Brain microvascular endothelial cell (primary cell): ENCODE measurements around the gene GLT1D1.
"Not testable (repeated sequence)": the region's sequence is repeated elsewhere in the genome, so short reads cannot be mapped to it uniquely, and the experiment has no call there.

ENCODE experiments used
- DNase-seq: peaks from one replicate; pipeline ENCODE4 v3.0.0-alpha.2; 2020
- H3K27ac ChIP-seq: fragments of 250-450 bp; sonication (Bioruptor Pico); 2 replicates; pipeline ENCODE4 v1.5.1; 2020; ENCODE audit warnings: mild to moderate bottlenecking, moderate library complexity
- H3K27me3 ChIP-seq: fragments of 250-450 bp; sonication (Bioruptor Pico); replicated peaks from 2 replicates; pipeline ENCODE4 v1.5.1; 2020; ENCODE audit warnings: mild to moderate bottlenecking
- H3K36me3 ChIP-seq: fragments of 250-450 bp; sonication (Bioruptor Pico); replicated peaks from 2 replicates; pipeline ENCODE4 v1.5.1; 2020; ENCODE audit warnings: mild to moderate bottlenecking
- H3K4me3 ChIP-seq: 2 replicates; pipeline ENCODE4 v1.5.1; 2011; ENCODE audit warnings: low read depth, mild to moderate bottlenecking, control low read depth, low read length, moderate library complexity
- in situ Hi-C: cut with HindIII; loops from 2 replicates; pipeline ENCODE4 v1.10.0; 2017; ENCODE audit warnings: low sequenced_read_pairs, low pct_ligation_motif_present
- TF ChIP-seq, protein P1 (sequence below): IDR thresholded peaks from 2 replicates; pipeline ENCODE4 v1.5.1; 2011; ENCODE audit warnings: low read depth, mild to moderate bottlenecking, moderate library complexity, low read length, control low read depth, inconsistent platforms; ENCODE audit errors: missing control alignments

The GLT1D1 gene

DNA sequence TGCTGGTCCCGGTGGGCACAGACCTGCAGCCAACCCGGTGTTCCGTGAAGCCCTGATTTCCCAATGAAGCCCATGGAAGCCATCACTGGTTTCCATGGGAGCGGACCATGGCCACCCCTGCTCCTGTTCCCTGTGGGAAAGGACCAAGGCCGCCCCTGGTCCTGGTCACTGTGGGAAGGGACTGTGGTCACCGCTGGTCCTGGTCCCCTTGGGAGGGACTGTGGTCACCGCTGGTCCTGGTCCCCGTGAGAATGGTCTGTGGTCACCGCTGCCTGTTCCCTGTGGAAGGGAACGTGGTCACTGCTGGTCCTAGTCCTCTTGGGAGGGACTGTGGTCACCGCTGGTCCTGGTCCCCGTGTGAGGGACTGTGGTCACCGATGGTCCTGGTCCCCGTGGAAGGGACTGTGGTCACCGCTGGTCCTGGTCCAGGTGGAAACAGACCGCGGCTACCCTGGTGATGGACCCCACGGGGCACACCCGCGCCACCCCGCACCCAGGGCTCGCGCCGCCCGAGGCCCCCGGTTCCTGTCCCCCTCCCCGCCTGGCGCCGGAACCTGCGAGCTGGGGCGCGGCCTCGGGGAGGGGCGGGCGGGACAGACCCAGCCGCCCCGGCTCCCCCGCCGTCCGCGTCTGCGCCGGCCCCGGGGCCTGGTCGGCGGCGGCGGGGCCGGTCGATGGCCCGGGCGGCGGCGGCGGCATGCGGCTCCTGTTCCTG, at the start of gene GLT1D1:
Gene GLT1D1 (plus strand): TSS at position 594 of the 715 bp plus-strand sequence. CDS start 104 bp downstream, at position 698.
- DNase-seq, result no peak
- no peak within 1 kb of the TSS for H3K4me3 ChIP-seq
- no peaks in the 10 kb centered on the region for H3K36me3 ChIP-seq
- peaks cover 16% of the 10 kb centered on the region for H3K27me3 ChIP-seq
- TF ChIP-seq, protein P1, sequence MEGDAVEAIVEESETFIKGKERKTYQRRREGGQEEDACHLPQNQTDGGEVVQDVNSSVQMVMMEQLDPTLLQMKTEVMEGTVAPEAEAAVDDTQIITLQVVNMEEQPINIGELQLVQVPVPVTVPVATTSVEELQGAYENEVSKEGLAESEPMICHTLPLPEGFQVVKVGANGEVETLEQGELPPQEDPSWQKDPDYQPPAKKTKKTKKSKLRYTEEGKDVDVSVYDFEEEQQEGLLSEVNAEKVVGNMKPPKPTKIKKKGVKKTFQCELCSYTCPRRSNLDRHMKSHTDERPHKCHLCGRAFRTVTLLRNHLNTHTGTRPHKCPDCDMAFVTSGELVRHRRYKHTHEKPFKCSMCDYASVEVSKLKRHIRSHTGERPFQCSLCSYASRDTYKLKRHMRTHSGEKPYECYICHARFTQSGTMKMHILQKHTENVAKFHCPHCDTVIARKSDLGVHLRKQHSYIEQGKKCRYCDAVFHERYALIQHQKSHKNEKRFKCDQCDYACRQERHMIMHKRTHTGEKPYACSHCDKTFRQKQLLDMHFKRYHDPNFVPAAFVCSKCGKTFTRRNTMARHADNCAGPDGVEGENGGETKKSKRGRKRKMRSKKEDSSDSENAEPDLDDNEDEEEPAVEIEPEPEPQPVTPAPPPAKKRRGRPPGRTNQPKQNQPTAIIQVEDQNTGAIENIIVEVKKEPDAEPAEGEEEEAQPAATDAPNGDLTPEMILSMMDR, result no peak
- in situ Hi-C loops, result no loop called here
- H3K27ac ChIP-seq, result no peak within 1 kb of the TSS

DNA sequence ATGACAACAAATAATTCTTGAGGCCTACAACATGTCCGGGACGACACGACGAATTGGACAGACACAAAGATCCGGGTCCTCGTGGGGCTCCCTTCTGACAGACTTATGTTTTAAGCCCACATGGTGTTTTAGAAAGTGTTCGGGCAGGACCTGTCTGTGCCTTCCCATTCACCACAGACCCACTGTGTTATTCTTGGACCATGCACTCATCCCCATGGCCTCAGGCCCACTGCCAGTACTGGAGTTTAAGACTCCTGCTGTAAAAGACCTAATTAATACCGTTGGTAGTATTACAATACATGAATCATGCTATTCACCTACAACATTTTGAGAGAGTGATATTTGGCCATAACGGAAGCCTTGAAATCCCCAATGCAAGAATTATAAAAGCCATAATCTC, 49.5 kb upstream of the GLT1D1 start:
- Histone ChIP-seq H3K27me3 (no peaks in the 10 kb centered on the region), H3K4me3 (no peak overlapping the region), H3K27ac (no peak overlapping the region), H3K36me3 (peaks cover 29% of the 10 kb centered on the region)
- no peak for DNase-seq
- TF ChIP-seq, protein P1, result no peak
- in situ Hi-C loops, result no loop called here

DNA sequence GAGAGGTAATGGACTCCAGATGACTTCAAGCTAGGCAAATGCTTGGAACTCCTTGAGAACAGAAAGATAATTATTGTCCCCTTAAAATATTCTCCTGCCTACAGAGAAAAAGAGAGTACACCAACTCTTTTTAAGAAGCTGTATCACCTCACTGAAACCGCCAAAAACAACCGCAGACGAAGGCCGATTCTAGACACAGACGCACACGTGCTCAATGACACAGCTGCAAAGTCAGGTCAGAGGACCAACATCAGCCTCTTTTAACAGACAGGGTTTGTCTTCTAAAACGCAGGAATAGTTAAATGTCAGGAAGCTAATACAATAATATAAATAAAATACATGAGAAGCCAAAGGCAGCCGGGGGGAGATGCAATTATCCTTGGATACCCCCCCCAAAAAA, 48.5 kb upstream of the GLT1D1 start:
- in situ Hi-C loops, result no loop called here
- peaks cover 22% of the 10 kb centered on the region for H3K36me3 ChIP-seq

DNA sequence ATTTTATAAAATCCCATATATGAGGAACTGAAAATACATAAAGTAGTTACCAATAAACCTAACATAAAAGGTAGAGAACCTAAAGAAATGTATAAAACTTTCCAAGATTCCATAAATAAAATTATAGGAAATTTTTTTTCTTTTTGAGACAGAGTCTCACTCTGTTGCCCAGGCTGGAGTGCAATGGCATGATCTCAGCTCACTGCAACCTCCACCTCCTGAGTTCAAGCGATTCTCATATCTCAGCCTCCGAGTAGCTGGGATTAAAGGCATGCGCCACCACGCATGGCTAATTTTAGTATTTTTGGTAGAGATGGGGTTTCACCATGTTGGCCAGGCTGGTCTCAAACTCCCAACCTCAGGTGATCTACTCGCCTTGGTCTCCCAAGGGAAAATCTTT, 47.9 kb upstream of the GLT1D1 start:
- H3K27ac ChIP-seq, H3K27me3 ChIP-seq, DNase-seq, H3K4me3 ChIP-seq, in situ Hi-C loops: not testable (repeated sequence)
- peaks cover 22% of the 10 kb centered on the region for H3K36me3 ChIP-seq

More for the DNA sequence above, 48.5 kb upstream of the GLT1D1 start:
- Histone ChIP-seq H3K27ac (no peak overlapping the region), H3K27me3 (no peaks in the 10 kb centered on the region), H3K4me3 (no peak overlapping the region)
- no peak for DNase-seq
- TF ChIP-seq, protein P1, result no peak

DNA sequence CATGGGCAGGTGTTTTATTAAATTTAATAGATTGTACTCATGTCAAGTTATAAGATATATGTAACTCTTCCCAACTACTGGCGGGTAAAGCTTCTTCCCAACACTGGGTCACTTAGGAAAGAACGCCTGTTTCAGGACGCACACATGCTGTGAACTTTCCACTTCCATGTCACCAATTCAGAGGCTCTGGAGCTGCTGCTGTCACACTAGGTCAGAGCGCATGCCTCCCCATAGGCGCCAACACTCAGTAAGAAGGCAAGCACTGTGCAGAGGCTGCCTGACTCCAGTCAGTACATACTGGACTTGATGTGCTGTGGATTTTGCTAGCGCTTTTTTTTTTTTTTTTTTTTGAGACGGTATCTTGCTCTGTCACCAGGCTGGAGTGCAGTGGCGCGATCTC, 46.7 kb upstream of the GLT1D1 start:
- H3K4me3 ChIP-seq, result no peak overlapping the region
- H3K36me3 ChIP-seq, result peaks cover 22% of the 10 kb centered on the region
- no peak overlapping the region for H3K27ac ChIP-seq
- in situ Hi-C loops, result no loop called here
- no peak for DNase-seq
- TF ChIP-seq, protein P1, result no peak
- no peaks in the 10 kb centered on the region for H3K27me3 ChIP-seq

DNA sequence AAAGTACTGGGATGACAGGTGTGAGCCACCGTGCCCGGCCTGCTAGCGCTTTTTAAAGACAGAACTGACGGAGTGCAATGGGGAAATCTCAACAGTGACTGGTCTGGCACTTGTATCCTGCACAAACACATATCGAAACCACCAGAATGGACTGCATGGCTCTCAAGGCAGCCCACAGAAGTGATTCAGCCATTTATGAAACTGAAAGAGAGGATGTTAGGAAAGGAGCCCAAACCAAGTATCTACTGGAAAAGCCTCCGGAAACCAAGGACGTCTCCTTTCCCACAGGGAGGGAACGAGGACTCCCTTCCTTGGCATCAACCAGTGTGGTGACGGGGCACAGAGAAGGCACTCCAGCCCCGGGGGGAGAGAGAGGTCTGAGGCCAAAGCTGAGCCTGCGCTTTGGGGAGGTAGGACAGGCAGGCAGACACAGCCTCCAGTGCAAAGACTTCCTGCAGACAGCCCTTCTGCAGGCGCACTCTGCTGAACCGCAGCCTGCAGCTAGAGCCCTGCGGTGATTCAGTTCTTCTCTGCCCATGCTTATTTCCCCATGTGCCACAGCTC, 46.0 kb upstream of the GLT1D1 start:
- TF ChIP-seq, protein P1, result no peak
- Histone ChIP-seq H3K27ac (no peak overlapping the region), H3K27me3 (no peaks in the 10 kb centered on the region), H3K4me3 (no peak overlapping the region), H3K36me3 (peaks cover 23% of the 10 kb centered on the region)
- in situ Hi-C loops, result no loop called here
- DNase-seq, result no peak
